Adrenal gland (tissue), 5 donors: Measurements from ENCODE around the gene HECA.

Experiments used
- CTCF ChIP-seq, 6 experiments: fragments of 450-650 bp in 4 of 6; fragments of 200-600 bp in 2 of 6; sonication (generic) in 1 of 6; IDR thresholded peaks; 1 replicate in 5 of 6; 2 replicates in 1 of 6; pipeline versions ENCODE4 v1.5.1 to v1.8.0; 2016 to 2021; ENCODE audit warnings: antibody characterized with exemption in 6 of 6, mild to moderate bottlenecking in 2 of 6, moderate library complexity in 1 of 6
- POLR2A ChIP-seq, 2 donors: fragments of 450-650 bp; IDR thresholded peaks; one replicate each; pipeline ENCODE4 v1.6.1; 2017; ENCODE audit warnings: antibody characterized with exemption in 2 of 2, mild to moderate bottlenecking in 2 of 2, moderate library complexity in 1 of 2
- donor health status: DM: no; HTN: no; CAD: no.

DNA sequence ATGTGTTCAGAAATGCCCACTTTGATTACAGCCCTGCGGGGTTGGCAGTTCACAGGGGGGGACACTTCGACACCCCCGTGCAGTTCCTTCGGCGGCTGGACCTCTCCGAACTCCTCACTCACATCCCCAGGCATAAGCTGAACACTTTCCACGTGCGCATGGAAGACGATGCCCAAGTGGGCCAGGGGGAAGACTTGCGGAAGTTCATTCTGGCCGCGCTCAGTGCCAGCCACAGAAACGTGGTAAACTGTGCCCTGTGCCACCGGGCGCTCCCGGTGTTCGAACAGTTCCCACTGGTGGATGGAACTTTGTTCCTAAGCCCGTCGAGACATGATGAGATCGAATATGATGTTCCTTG is 32.1 kb downstream of the HECA start:
- TF ChIP-seq CTCF (IDR thresholded peaks at IDR 0.05) (no peak), POLR2A (IDR thresholded peaks at IDR 0.05) (no peak)
